GM21390 (cell line): ENCODE data around the gene CHRM2.

Experiments used
- ATAC-seq: cut with Tn5 transposase; IDR thresholded peaks from one replicate; pipeline ENCODE4 v1.9.1; 2021; ENCODE audit not compliant: unreplicated experiment

Gene CHRM2

DNA sequence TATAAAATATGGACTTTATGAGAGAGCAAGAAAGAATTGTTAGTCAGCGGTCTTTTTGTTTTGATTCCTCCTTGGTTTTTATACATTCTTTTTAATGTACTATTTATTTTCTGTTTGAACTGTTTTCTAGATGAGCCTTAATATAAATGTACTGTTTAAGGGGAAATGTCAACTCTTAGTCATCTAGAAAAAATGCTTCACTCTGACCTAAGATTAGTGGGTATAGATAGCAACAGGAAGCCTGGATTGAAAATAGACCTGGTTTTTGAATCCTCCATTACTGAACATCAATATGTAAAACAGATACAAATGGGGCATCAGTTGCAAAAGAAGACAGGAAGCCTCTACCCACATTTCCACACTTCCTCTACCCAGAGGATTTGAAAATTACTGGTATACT is 87.8 kb downstream of the CHRM2 start:
- ATAC-seq, result no peak

DNA sequence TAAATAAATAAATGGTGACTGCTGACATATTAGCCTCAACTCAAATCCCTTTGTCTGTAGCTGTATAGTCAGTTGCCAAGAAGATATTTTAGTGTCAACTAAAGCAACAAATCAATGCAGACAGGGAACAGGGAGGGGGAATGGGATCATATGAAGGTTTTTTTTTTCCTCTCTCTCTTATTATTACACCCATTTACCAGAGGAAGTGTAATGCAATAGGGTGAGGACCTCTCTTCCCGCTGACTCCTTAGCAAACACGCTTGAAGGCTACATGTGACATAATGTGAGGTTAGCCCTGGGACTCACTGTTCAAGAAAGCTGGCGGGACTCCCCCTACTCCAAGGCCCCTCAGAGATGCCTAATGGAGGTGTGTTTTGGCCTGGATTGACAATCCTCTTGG is 88.2 kb downstream of the CHRM2 start:
- no peak for ATAC-seq

DNA sequence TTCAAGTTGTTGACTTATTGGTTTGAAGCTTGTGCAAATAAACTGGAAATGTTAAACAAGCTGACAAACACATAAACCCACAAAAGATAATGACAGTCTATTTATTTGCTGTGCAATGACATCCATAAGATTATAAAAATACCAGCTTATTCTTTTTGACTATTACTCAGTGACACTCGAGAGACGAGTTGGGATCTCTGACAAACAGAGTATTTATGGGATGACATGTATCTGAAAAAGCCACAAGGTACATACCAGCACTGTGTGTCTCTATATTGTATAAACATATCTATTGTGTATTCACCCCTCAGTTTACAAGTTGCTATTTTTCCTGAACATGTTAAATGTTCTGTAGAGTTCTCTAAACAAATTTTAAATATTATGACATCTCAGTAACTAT is 88.9 kb downstream of the CHRM2 start:
- no peak for ATAC-seq

DNA sequence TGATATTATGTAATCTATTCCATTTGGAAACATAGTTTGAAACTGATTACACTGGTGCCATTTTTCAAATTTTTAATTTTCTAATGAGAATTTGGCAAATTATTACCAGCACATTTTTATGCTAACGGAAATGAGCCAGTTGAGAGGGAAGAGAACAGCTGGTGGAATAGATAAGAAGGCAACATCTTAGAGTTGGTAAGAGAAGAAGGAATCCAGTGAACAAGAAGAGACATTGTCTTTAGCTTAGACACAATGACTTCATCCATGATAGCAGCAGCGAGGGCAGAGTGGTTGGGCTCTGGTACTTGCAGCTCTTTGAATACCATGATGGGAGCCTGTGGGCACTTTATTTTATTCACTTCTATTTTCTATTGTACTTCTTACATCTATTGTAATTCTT is 89.6 kb downstream of the CHRM2 start:
- no peak for ATAC-seq

DNA sequence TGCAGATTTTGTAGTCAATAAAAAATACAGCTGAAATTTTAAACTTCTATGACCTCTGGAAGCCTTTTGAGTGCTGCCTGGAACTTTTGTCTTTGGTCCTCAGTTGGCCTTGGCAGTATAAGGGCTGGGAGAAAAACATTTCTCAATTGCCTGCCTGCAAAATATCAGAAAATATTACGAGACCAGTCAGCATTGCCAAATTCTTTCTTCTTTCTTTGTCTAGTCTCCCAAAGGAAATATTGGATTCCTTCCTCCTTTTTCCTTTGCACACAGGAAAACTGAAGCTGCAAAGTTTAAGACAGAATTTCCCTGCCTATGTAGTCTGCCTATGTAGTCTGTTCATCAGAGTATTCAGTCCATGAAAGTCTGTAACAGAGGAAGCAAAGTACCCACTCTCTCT is 95.9 kb downstream of the CHRM2 start:
- no peak for ATAC-seq

DNA sequence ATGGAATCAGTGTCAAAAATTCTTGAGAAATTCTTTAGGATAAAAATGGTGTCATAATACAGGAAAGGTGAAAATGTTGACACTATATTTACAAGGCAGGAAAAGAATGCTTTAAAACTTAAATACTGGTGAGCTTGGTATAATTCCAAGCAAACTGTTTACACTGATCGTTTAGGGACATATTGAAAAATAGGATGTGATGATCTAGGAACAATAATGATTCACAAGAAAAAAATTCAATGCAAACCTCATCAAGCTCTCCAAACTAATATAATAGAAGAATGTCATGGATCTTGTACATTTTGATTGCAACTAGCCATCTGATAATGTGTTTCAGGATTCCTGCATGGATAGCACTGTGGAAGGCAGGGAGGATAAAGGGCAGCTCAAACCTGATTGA is 98.4 kb downstream of the CHRM2 start:
- no peak for ATAC-seq

DNA sequence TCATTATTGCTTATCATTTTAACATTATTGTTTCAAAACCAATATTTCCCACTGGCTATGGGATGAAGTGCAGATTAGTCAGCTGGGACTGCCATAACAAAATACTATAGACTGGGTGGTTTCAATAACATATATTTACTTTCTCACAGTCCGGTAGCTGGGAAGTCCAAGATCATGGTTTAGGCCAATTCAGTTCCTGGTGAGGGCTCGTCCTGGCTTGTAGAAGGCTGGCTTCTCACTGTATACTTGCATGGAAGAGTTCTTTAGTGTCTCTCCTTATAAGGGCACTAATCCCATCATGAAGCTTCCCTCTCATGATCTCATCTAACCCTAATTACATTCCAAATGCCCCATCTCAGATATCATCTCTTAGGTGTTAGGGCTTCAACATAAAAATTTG is 101.3 kb downstream of the CHRM2 start:
- no peak for ATAC-seq

DNA sequence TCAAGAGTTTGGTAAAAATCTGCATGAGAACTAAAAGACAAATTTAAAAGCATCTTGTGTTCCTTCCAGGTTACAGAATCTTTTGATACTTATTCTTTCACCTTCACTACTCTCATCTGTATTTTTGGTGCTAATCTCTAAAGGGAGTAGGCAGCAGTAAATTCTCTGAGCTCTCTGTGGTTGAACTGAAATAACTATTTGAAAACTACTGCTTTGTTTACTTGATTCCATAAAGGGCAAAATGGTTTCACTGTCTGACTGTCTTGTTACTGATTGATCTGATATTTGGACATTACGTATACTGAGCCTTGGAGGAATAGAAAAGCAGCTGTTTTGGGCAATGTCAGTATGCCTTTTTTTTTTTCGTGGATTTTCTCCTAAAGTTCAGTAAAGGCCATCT is 103.3 kb downstream of the CHRM2 start:
- ATAC-seq, result no peak

DNA sequence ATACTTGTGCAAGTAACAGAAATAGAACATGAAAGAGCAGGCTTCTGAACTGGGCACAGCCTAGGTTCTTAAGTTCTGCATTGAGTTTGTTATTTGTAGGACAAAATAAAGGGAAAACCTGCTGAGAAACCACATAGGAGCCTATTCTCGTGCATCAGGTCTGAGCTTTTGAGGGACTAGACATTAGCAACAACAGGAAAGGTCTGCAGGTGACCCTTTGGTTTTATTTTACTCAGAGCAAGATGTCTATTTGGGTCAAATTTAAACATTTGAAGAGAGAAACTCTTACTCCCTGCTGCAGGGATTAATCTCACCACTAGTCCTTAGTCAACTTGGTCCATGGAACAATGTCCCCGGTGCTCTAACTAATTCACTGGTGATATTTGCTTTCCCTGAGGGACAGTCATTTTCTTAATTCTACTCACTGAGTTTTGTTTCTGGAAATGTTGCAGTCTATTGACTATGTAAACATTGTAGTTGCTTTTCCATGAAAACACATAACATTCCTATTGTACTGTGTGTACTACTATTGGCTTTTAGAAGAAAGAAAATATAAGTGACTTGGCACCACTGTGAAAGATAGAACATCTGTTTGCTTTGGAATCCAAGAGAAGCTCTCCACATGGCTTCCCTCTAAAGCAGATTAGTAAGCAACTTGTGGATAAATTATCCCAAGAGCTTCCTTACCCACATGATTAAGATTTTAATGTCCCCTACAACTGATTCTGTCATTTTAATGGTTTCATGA is 108.2 kb downstream of the CHRM2 start:
- no peak for ATAC-seq

DNA sequence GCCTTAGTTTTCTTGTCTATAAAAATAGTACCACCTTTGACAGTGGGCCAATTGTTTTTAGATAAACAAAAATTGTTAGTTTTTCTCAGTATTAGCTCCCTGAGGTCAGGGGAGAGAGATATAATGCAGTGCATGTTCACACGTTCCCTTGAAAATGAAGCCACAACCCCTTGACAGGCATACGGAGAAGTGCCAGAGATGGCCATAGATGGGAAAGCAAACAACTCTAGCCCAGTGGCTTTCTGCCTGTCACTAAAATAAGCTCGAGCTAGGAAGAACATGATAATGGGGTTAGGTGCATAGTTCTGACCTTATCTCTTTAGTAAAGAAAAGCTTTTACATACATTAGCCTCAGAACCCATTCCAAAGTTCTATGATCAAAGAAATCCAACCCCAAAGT is 124.9 kb downstream of the CHRM2 start:
- no peak for ATAC-seq

DNA sequence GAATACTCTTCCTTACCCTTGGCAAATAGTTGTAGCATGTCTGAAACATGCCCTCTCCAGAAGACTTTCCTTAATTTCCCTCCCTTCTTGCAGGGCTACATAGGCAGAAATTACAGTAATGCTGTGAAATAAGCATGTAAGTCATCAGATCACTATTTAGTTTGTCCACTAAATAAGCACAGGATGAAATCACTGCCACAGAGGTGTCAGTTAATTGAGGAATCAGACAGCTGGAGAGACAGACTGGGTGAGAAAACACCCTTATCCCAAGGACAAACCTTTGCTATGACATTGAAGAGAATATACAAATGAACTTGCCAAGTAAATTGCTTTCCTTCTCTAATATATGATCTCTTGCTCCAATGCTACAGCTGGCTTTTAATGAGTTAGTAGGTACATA is 129.3 kb downstream of the CHRM2 start:
- ATAC-seq, result no peak

DNA sequence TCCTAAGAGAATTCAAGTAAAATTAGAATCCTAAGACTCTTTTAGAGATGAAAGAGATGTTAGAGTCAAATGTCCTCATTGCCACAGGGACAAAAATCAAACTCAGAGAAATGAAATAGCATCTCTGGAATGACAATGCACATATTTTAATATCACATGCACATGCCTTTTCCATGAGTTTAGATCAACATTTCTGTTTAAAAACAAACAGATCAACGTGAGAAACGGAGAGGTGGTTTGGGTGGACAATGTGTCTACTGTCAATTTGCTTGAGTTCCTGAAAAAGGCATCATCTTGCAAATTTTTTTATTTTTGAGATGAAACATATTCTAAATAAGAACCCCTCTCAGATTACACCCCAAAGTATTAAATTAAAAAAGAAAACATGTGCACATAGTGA is 130.0 kb downstream of the CHRM2 start:
- no peak for ATAC-seq

DNA sequence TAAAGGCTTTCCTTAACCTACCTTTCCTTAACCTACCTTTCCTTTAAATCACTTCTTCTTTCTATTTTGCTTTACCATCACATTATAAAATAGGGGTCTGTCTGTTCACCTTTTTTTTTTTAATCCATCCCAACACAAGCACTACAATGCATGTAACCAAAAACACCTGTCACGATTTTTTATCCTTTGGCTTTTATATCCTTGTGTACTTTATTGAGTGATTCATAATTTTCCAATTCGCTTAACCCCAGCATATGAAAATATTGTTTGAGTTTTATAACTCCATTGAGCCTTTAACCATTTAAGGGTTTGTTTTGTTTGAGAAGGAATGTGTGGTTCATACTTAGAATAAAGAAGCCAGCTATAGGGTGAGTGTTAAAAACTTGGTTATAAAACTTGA is 132.2 kb downstream of the CHRM2 start:
- no peak for ATAC-seq

DNA sequence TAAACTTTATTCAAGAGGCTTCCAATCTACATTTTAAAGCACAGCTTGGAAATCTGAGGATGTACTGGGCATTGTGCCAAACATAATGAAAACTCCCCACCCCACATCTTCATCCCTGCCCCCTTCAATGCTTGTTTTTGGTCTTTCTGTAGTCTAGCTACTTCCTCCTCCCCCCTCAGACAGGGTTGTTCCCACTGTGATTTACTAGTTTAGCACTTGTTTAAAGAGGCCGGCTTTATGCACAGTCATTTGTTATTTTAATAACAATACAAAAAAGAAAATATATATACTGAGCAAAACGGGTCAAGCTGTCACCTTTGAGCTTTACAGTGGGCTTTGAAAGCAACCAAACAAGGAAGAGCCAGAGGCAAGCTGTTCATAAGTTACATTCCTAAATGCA is 132.6 kb downstream of the CHRM2 start:
- no peak for ATAC-seq

DNA sequence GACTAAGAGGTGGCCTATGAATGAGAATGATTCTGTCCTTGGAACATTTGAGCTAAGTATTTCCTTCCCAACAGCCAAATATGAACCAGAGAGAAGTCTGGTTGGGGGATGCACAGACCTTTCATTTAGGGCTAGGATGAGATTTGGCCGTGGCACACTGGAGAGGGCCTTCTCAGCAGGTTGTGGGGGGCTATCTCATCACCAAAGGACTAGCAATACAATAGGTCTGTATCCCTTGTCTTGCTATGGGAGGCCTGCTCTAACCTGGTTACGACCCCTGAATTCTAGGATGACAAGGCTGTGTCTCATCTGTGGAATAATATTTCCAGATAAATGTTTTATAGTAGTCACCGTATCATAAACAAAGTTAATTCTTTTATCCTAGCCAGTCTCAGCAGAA is 133.0 kb downstream of the CHRM2 start:
- ATAC-seq, result no peak

DNA sequence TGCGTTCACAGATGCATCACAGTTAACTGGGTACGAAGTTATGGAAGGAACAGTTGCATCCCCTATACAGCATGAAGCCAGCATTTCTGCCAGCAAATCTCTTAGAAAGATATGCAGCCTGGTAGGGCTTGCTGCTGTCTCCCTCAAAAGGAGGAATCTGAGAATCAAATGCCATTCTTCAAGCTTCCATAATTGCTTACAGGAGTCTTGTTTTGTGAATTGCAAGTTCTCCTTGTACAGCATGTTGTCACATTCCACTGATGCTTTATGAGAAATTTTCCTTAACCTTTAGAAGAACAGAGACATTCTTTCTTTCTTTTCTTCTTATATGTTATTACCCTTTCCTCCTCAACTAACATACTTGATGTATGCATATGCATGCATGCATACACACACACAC is 134.6 kb downstream of the CHRM2 start:
- no peak for ATAC-seq

DNA sequence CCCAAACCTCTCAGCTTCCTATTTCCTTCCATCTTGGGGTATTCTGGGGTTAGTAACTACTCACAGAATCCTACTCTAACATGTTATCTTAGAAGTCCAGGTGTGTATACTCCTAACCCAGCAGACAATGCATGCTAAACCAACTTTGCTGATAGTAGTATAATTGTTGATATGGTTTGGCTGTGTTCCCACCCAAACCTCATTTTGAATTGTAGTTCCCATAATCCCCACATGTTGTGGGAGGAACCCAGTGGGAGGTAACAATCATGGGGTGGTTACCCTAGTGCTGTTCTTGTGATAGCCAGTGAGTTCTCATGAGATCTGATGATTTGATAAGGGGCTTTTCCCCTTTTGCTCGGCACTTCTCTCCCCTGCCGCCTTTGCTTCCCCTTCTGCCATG is 135.1 kb downstream of the CHRM2 start:
- no peak for ATAC-seq

DNA sequence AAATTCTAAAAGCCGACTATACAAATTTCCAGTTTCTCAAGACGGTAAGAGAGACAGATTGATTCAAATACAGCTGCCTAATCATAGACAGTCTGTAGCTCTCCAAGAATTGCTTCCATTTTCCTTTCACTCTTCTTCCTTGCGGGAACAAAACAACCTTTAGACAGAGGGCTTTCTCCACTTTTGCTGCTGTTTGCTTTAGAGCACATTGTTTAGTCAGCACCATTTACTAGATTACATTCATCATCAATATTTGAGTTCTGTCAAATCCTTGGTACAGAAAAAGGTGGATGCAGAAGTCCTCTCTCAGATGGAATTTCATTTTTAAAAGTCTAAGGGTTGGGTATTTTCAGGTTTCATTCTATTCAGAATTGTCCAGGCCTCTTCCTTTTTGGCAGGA is 137.4 kb downstream of the CHRM2 start:
- no peak for ATAC-seq

DNA sequence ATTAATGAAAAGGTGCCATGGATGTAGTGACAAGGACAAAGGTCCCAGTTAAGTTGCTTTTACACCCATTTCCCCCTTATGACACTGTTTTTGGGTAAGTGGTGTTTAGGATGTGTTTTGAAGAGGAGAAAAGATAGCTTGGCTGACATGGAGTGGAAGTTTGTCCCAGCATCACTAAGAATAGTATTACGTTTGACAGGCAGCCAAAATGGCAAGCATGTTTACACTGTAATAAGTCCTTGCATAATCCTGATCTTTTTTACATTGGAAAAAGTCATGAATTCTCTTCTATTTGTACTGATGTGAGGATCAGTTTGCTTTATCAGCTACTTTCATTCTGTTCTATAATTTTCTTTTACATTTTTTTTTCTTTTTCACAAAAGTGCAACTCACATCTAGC is 137.8 kb downstream of the CHRM2 start:
- ATAC-seq, result no peak

DNA sequence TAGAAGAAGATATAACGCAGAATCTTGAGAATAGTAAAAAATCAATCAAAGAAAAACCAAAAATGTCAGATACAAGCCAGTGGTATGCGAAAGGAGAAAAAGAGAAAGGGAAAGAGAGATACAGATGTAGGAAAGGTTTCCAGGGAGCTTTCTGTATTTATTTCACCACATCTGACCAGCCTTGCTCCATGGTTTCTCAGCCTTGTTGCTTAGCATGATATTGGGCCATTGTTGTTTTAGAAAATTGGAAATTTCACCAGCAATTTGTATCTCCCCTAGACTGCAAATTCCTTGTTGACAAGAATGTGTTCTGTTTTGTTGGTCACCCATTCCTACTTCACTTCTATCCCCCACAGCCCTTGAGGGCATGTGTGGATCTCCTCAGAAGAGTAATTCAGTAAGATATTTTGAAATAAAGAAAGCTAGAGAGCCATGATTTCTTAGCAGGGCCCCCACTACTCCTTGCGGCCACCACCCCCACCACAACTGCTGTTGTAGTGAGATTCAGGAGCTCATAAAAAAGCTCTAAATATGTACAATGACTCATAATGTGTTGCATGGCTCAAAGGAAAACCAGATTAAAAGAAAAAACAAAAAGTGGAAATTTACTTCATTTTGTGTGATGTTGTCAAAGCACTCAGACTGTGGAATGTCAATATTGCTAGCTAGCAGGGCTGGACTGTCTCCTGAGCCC is 138.7 kb downstream of the CHRM2 start:
- ATAC-seq, result no peak

DNA sequence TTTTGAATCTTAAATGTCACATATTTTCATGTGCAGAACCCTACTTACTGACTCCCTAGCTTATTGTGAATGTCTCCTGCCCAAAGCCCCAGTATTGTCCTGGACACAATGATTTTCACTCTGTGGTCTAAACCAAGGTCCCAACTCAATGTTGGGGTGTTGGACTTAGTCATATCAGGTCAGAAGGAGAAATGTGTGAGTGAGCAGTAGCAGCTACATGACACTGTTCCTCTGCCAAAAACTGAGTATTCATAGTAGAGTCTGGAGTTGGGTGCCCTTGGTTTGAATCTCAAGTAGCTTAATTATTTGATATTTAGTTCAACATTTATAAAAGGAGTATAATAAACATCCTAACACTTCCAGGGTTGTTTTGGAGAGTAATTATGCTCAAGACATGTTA is 141.0 kb downstream of the CHRM2 start:
- ATAC-seq, result no peak

DNA sequence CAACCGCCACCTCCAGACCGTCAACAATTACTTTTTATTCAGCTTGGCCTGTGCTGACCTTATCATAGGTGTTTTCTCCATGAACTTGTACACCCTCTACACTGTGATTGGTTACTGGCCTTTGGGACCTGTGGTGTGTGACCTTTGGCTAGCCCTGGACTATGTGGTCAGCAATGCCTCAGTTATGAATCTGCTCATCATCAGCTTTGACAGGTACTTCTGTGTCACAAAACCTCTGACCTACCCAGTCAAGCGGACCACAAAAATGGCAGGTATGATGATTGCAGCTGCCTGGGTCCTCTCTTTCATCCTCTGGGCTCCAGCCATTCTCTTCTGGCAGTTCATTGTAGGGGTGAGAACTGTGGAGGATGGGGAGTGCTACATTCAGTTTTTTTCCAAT is 146.6 kb downstream of the CHRM2 start:
- no peak for ATAC-seq

DNA sequence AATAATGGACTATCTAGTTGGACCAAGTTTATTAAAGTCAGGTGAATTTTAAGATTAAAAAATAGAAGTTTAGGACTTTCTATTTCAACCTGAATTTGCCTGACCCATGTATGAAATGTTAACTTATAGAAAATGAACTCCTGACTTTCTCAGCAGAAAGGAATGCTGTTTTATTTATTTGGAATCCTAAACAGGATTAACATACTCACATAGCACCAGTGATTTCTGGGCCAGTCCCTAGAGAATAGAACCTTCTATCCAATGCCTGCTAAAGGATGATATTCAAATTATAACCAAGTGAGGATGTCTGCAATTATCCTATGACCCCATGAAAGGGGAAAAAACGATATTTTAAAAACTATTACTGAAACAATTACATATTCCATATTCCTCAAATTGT is 148.8 kb downstream of the CHRM2 start:
- no peak for ATAC-seq
